K562 (cell line): ENCODE data around the gene KNDC1. TPM values are rescaled to one million over a fixed set of nuclear protein-coding genes. Genes with fewer than 3 reads are reported as not detected.

ENCODE experiments used
- ATAC-seq: fragments of 200-7000 bp; cut with Tn5 transposase; 3 replicates; pipeline ENCODE4 v1.9.1; 2020; ENCODE audit warnings: moderate library complexity
- BruUV-seq: library from RNA; stranded (reverse); fragments of 400-500 nt; replicated peaks from 2 replicates; lab custom pipeline; 2021; lab: Mats Ljungman, UMichigan
- CTCF ChIA-PET: fragments of 300-600 bp; formaldehyde crosslinking; extraction: SDS; loops from one replicate; lab custom pipeline; 2021; ENCODE audit warnings: low intra/inter-chr PET ratio; lab: Yijun Ruan, JAX
- POLR2A ChIA-PET: fragments of 300-600, 350-650 bp; sonication (Branson Sonifier 250); formaldehyde crosslinking; extraction: SDS; loops from one replicate; lab custom pipeline; 2021; ENCODE audit warnings: antibody characterized with exemption, inconsistent platforms; lab: Yijun Ruan, JAX
- DNase-seq, 4 experiments: peaks; one replicate each; pipeline versions ENCODE4 v3.0.0 to v3.0.0-alpha.2; 2011 to 2018; ENCODE audit warnings: low spot score in 3 of 4, mixed read lengths in 3 of 4; ENCODE audit errors: extremely low read depth in 1 of 4
- FAIRE-seq: peaks from 2 replicates; lab custom pipeline; 2011; peaks lifted over from hg19 to GRCh38; lab: Jason Lieb, UNC
- H2AFZ ChIP-seq: 2 replicates; pipeline ENCODE4 v1.6.0; 2011; ENCODE audit warnings: low read depth, low read length, control low read depth, inconsistent platforms
- H3K27ac ChIP-seq: fragments of 200-600 bp; 3 replicates; pipeline ENCODE4 v1.8.0; 2011; ENCODE audit warnings: low read depth, mild to moderate bottlenecking, control low read depth, inconsistent platforms, low read length, moderate library complexity, mixed read lengths; ENCODE audit errors: extremely low read depth
- H3K27me3 ChIP-seq, 2 experiments: fragments of 300-600 bp in 1 of 2; 2 replicates in 1 of 2; 3 replicates in 1 of 2; pipeline versions ENCODE4 v1.6.0 to v1.8.0; 2011; ENCODE audit warnings: inconsistent platforms in 2 of 2, low read length in 2 of 2, mild to moderate bottlenecking in 1 of 2, mixed read lengths in 1 of 2, moderate library complexity in 1 of 2; ENCODE audit not compliant: control insufficient read depth in 2 of 2, insufficient read depth in 2 of 2
- H3K36me3 ChIP-seq: fragments of 300-600 bp; 3 replicates; pipeline ENCODE4 v1.8.0; 2011; ENCODE audit warnings: mild to moderate bottlenecking, low read length, inconsistent platforms; ENCODE audit not compliant: control insufficient read depth, insufficient read depth
- H3K4me1 ChIP-seq, 2 experiments: fragments of 200-600 bp in 1 of 2; replicated peaks in 1 of 2; 2 replicates in 1 of 2; 3 replicates in 1 of 2; pipeline versions ENCODE4 v1.5.1 to v1.8.0; 2011; ENCODE audit warnings: inconsistent platforms in 2 of 2, low read length in 2 of 2, mild to moderate bottlenecking in 1 of 2, mixed read lengths in 1 of 2, moderate library complexity in 1 of 2; ENCODE audit not compliant: control insufficient read depth in 2 of 2, insufficient read depth in 2 of 2
- H3K4me2 ChIP-seq: 2 replicates; pipeline ENCODE4 v1.6.1; 2011; ENCODE audit warnings: low read length, control low read depth, inconsistent platforms, mixed read lengths; ENCODE audit not compliant: insufficient read depth
- H3K4me3 ChIP-seq: fragments of 200-600 bp; sonication (generic), shearing (Covaris generic); 2 replicates; pipeline ENCODE4 v1.5.1; 2016; ENCODE audit warnings: control low read depth, inconsistent platforms
- H3K79me2 ChIP-seq: fragments of 200-600 bp; 3 replicates; pipeline ENCODE4 v1.8.0; 2011; ENCODE audit warnings: low read length, inconsistent platforms; ENCODE audit not compliant: control insufficient read depth, insufficient read depth
- H3K9ac ChIP-seq, 2 experiments: 2 replicates each; pipeline versions ENCODE4 v1.6.0 to v1.6.1; 2011; ENCODE audit warnings: low read depth in 2 of 2, low read length in 2 of 2, control low read depth in 1 of 2, inconsistent platforms in 1 of 2, mild to moderate bottlenecking in 1 of 2, mixed read lengths in 1 of 2; ENCODE audit not compliant: insufficient read depth in 1 of 2
- H3K9me1 ChIP-seq: one replicate; pipeline ENCODE4 v1.6.0; 2011; ENCODE audit warnings: inconsistent platforms, mild to moderate bottlenecking, low read length, moderate library complexity; ENCODE audit not compliant: control insufficient read depth, insufficient read depth
- H3K9me3 ChIP-seq: replicated peaks from 2 replicates; pipeline ENCODE4 v1.5.1; 2011; ENCODE audit warnings: low read depth, low read length, inconsistent platforms; ENCODE audit not compliant: control insufficient read depth, insufficient read depth
- H4K20me1 ChIP-seq: replicated peaks from 2 replicates; pipeline ENCODE4 v1.6.1; 2011; ENCODE audit warnings: low read length, inconsistent platforms, mixed read lengths; ENCODE audit not compliant: control insufficient read depth, insufficient read depth
- BCOR ChIP-seq: fragments of 450-650 bp; IDR thresholded peaks from 2 replicates; pipeline ENCODE4 v1.6.1; 2016
- PHF20 ChIP-seq: fragments of 450-650 bp; IDR thresholded peaks from 2 replicates; pipeline ENCODE4 v1.6.1; 2018; ENCODE audit not compliant: partially characterized antibody
- SMAD1 ChIP-seq: fragments of 150-350 bp; IDR thresholded peaks from 2 replicates; pipeline ENCODE4 v1.6.1; 2014; ENCODE audit warnings: low read length, low read depth; ENCODE audit not compliant: partially characterized antibody
- WGBS: fragments of 100-300 bp; shearing (Covaris generic); methylation state at CpG from one replicate; pipeline ENCODE4 v1.1.6; 2016; ENCODE audit warnings: low coverage, mixed read lengths; ENCODE audit not compliant: insufficient coverage; ENCODE audit errors: missing lambda C conversion rate; 5-methylcytosine and 5-hydroxymethylcytosine counted together
- in situ Hi-C: fragments of 300-500 bp; cut with MboI; formaldehyde crosslinking; loops from 4 replicates; pipeline ENCODE4 v1.15.0; 2018; ENCODE audit warnings: inconsistent platforms, mixed read lengths
- intact Hi-C: fragments of 100-400 bp; cut with micrococcal nuclease; formaldehyde crosslinking; loops from 2 replicates; pipeline ENCODE4 v1.14.2; 2022
- polyA plus RNA-seq, 8 experiments: library from polyadenylated mRNA; depleted of rRNA in 4 of 8; stranded (reverse) in 5 of 8; unstranded in 3 of 8; fragments of >200 nt; fragmentation: Nextera tagmentation in 2 of 8; fragmentation: Illumina TruSeq in 1 of 8; extraction: Ambion mirVana in 2 of 8; extraction: Trizol in 1 of 8; gene quantifications; 2 replicates each; pipeline versions ENCODE4 v1.2.1 to v1.2.3, GENCODE V29; 2011 to 2014; ENCODE audit warnings: inconsistent platforms in 1 of 8, missing spikeins in 1 of 8
- total RNA-seq, 7 experiments: library from RNA; depleted of rRNA in 6 of 7; stranded (reverse); fragments of >200 nt in 6 of 7; fragmentation: Illumina TruSeq in 2 of 7; extraction: Trizol in 2 of 7; gene quantifications; 2 replicates each; pipeline versions ENCODE4 v1.2.1 to v1.2.3, GENCODE V29; 2011 to 2021; ENCODE audit warnings: low replicate concordance in 1 of 7
- TF ChIP-seq, protein P1 (sequence below): fragments of 450-650 bp; IDR thresholded peaks from 2 replicates; pipeline ENCODE4 v1.6.1; 2016; ENCODE audit warnings: borderline replicate concordance
- TF ChIP-seq, protein P2 (sequence below): sonication (generic); formaldehyde crosslinking; IDR thresholded peaks from 2 replicates; pipeline ENCODE4 v1.8.0; 2022; ENCODE audit warnings: mild to moderate bottlenecking, low read depth, missing genetic modification reagents
- TF ChIP-seq, protein P3 (sequence below): sonication (generic); formaldehyde crosslinking; IDR thresholded peaks from 2 replicates; pipeline ENCODE4 v1.8.1; 2023; ENCODE audit warnings: mild to moderate bottlenecking, missing genetic modification reagents
- TF ChIP-seq, protein P4 (sequence below): fragments of 250-450 bp; sonication (Bioruptor Pico); IDR thresholded peaks from 2 replicates; pipeline ENCODE4 v1.4.0; 2020; ENCODE audit warnings: mild to moderate bottlenecking

Gene KNDC1
- total and polyA plus RNA-seq, 9 of the 15 experiments (the other 6 are each of a cell fraction or from before 2014, with no cell fraction given), result 0.07 to 0.26 (median 0.11) TPM; not detected in 6

DNA sequence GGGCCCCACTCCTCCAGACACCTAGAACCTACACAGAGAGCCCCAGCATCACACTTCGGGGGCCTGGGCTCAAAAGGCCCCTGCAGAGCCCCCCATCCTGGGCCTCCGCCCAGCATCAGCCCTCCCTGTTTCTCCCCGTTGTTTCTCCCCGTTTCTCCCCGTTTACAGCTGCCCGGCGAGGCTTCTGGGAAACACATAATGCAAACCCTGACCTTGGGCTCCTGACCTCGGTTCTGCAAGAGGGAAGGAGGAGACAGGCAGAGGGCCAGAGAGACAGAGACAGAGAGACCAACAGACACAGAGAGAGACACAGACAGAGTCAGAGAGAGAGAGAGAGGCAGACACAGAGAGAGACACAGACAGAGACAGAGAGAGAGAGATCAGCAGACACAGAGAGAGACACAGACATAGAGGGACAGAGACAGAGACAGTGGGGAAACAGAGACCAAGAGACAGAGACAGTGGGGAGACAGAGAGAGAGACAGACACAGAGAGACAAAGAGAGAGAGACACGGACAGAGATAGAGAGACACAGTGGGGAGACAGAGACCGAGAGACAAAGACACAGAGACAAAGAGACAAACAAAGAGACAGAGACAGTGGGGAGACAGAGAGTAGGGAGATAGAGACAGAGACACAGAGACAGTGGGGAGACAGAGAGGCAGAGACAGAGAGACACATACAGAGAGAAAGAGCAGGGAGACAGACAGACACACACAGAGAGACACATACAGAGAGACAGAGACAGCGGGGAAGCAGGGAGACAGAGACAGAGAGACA, 90.1 kb downstream of the KNDC1 start (continued):
- TF ChIP-seq, protein P1, sequence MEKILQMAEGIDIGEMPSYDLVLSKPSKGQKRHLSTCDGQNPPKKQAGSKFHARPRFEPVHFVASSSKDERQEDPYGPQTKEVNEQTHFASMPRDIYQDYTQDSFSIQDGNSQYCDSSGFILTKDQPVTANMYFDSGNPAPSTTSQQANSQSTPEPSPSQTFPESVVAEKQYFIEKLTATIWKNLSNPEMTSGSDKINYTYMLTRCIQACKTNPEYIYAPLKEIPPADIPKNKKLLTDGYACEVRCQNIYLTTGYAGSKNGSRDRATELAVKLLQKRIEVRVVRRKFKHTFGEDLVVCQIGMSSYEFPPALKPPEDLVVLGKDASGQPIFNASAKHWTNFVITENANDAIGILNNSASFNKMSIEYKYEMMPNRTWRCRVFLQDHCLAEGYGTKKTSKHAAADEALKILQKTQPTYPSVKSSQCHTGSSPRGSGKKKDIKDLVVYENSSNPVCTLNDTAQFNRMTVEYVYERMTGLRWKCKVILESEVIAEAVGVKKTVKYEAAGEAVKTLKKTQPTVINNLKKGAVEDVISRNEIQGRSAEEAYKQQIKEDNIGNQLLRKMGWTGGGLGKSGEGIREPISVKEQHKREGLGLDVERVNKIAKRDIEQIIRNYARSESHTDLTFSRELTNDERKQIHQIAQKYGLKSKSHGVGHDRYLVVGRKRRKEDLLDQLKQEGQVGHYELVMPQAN, result 0 out of 2 replicates have a peak, but pooled peaks have one; percentile 35
- TF ChIP-seq PHF20 (peak; percentile 39), BCOR (peak; percentile 69; the same call in 1 of the 2 replicates), SMAD1 (no peak)
- TF ChIP-seq, all 486 proteins: peak for 10

GRCh38 chr10:133251388-133252222, 91.6 kb downstream of the KNDC1 start:
- H3K27ac ChIP-seq, result no peak overlapping the region
- no peak for DNase-seq
- no peak overlapping the region; a peak in 1 of 4 replicates for H3K9ac ChIP-seq
- in situ Hi-C loops (no loop called here), intact Hi-C loops (no loop called here)
- H3K9me3 ChIP-seq, result no peaks in the 10 kb centered on the region
- no peaks in the 10 kb centered on the region for H3K9me1 ChIP-seq
- BruUV-seq, result no TSS peak
- peaks cover 17 to 70% of the 10 kb centered on the region in 2 experiments; a peak in 4 of 5 replicates for H3K4me1 ChIP-seq
- 40% methylated on average over 16 of the region's 28 CpGs for WGBS
- TF ChIP-seq, protein P2, sequence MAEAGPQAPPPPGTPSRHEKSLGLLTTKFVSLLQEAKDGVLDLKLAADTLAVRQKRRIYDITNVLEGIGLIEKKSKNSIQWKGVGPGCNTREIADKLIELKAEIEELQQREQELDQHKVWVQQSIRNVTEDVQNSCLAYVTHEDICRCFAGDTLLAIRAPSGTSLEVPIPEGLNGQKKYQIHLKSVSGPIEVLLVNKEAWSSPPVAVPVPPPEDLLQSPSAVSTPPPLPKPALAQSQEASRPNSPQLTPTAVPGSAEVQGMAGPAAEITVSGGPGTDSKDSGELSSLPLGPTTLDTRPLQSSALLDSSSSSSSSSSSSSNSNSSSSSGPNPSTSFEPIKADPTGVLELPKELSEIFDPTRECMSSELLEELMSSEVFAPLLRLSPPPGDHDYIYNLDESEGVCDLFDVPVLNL, result no peak
- TF ChIP-seq, protein P3, sequence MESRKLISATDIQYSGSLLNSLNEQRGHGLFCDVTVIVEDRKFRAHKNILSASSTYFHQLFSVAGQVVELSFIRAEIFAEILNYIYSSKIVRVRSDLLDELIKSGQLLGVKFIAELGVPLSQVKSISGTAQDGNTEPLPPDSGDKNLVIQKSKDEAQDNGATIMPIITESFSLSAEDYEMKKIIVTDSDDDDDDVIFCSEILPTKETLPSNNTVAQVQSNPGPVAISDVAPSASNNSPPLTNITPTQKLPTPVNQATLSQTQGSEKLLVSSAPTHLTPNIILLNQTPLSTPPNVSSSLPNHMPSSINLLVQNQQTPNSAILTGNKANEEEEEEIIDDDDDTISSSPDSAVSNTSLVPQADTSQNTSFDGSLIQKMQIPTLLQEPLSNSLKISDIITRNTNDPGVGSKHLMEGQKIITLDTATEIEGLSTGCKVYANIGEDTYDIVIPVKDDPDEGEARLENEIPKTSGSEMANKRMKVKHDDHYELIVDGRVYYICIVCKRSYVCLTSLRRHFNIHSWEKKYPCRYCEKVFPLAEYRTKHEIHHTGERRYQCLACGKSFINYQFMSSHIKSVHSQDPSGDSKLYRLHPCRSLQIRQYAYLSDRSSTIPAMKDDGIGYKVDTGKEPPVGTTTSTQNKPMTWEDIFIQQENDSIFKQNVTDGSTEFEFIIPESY (CRISPR knock-in tag), result 0 out of 2 replicates have a peak, but pooled peaks have one; percentile 51
- TF ChIP-seq, protein P4, sequence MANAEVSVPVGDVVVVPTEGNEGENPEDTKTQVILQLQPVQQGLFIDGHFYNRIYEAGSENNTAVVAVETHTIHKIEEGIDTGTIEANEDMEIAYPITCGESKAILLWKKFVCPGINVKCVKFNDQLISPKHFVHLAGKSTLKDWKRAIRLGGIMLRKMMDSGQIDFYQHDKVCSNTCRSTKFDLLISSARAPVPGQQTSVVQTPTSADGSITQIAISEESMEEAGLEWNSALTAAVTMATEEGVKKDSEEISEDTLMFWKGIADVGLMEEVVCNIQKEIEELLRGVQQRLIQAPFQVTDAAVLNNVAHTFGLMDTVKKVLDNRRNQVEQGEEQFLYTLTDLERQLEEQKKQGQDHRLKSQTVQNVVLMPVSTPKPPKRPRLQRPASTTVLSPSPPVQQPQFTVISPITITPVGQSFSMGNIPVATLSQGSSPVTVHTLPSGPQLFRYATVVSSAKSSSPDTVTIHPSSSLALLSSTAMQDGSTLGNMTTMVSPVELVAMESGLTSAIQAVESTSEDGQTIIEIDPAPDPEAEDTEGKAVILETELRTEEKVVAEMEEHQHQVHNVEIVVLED (CRISPR knock-in tag), result no peak
- no peak overlapping the region for H2AFZ ChIP-seq
- no peaks in the 10 kb centered on the region for H3K36me3 ChIP-seq
- no peaks in the 10 kb centered on the region for H3K79me2 ChIP-seq
- CTCF ChIA-PET, result no interaction called here
- no peak overlapping the region for H3K4me2 ChIP-seq
- FAIRE-seq, result no peak
- H4K20me1 ChIP-seq, result no peaks in the 10 kb centered on the region
- no peak for ATAC-seq
- H3K27me3 ChIP-seq, result no peaks in the 10 kb centered on the region; a peak in 1 of 5 replicates
- POLR2A ChIA-PET, result interaction anchor here (0.7 kb wide), 1 partner anchor 12 kb away, joined by 3 read pairs; no protein-coding TSS in a partner anchor
- H3K4me3 ChIP-seq, result no peak overlapping the region
